H1 (cell line): Measurements from ENCODE around the gene PLCL2. TPM values are rescaled to one million over a fixed set of nuclear protein-coding genes. Genes with fewer than 3 reads are reported as not detected.

Source experiments
- CTCF ChIA-PET: fragments of 300-600 bp; sonication (Branson Sonifier 250); formaldehyde crosslinking; loops from one replicate; lab custom pipeline; 2021; ENCODE audit not compliant: partially characterized antibody; lab: Charles Lee
- POLR2A ChIA-PET: fragments of 300-600 bp; sonication (Branson Sonifier 250); formaldehyde crosslinking; loops from one replicate; lab custom pipeline; 2021; ENCODE audit warnings: inconsistent platforms; ENCODE audit not compliant: partially characterized antibody; lab: Charles Lee
- DNase-seq, 2 experiments: peaks; one replicate each; pipeline versions ENCODE4 v3.0.0 to v3.0.0-alpha.2; 2010 to 2022; ENCODE audit warnings: low spot score in 2 of 2, low read depth in 1 of 2, mixed read lengths in 1 of 2
- FAIRE-seq: peaks from 2 replicates; lab custom pipeline; 2011; peaks lifted over from hg19 to GRCh38; lab: Jason Lieb, UNC
- H2AFZ ChIP-seq: 2 replicates; pipeline ENCODE4 v1.8.1; 2012; ENCODE audit warnings: low read length, inconsistent platforms
- H2AK5ac ChIP-seq: 2 replicates; pipeline ENCODE4 v1.6.1; 2013; ENCODE audit warnings: low read depth, low read length
- H2BK120ac ChIP-seq: replicated peaks from 2 replicates; pipeline ENCODE3; 2013; ENCODE audit warnings: low read depth, low read length, inconsistent platforms
- H2BK12ac ChIP-seq: 2 replicates; pipeline ENCODE4 v1.6.1; 2013; ENCODE audit warnings: low read depth, low read length
- H2BK15ac ChIP-seq: 2 replicates; pipeline ENCODE4 v1.6.1; 2013; ENCODE audit warnings: low read length
- H2BK20ac ChIP-seq: 2 replicates; pipeline ENCODE4 v1.6.1; 2013; ENCODE audit warnings: low read length
- H2BK5ac ChIP-seq: 2 replicates; pipeline ENCODE4 v1.6.1; 2013; ENCODE audit warnings: low read depth, low read length
- H3K14ac ChIP-seq: 2 replicates; pipeline ENCODE4 v1.6.1; 2013; ENCODE audit warnings: inconsistent platforms; ENCODE audit not compliant: insufficient read length
- H3K18ac ChIP-seq: 2 replicates; pipeline ENCODE4 v1.6.1; 2013; ENCODE audit warnings: low read length; ENCODE audit errors: extremely low read depth
- H3K23ac ChIP-seq: 2 replicates; pipeline ENCODE4 v1.6.1; 2013; ENCODE audit warnings: inconsistent platforms; ENCODE audit not compliant: insufficient read length
- H3K23me2 ChIP-seq: 2 replicates; pipeline ENCODE4 v1.6.1; 2013; ENCODE audit warnings: low read depth, low read length
- H3K27ac ChIP-seq: 2 replicates; pipeline ENCODE4 v1.6.1; 2011; ENCODE audit warnings: low read depth, low read length, inconsistent platforms
- H3K27me3 ChIP-seq, 4 experiments: replicated peaks in 1 of 4; 1 replicate in 1 of 4; 2 replicates in 3 of 4; pipeline versions ENCODE4 v1.6.1 to v1.8.1; 2011 to 2013; ENCODE audit warnings: low read length in 3 of 4, mild to moderate bottlenecking in 3 of 4, inconsistent platforms in 2 of 4, mixed read lengths in 2 of 4, moderate library complexity in 1 of 4; ENCODE audit not compliant: control insufficient read depth in 3 of 4, insufficient read depth in 3 of 4; ENCODE audit errors: extremely low read depth in 1 of 4
- H3K36me3 ChIP-seq, 4 experiments: 2 replicates each; pipeline versions ENCODE4 v1.6.1 to v1.8.1; 2011 to 2013; ENCODE audit warnings: mild to moderate bottlenecking in 4 of 4, low read length in 3 of 4, moderate library complexity in 2 of 4, control low read depth in 1 of 4, inconsistent platforms in 1 of 4; ENCODE audit not compliant: insufficient read depth in 4 of 4, control insufficient read depth in 2 of 4
- H3K4ac ChIP-seq: replicated peaks from 2 replicates; pipeline ENCODE3; 2013; ENCODE audit warnings: low read length, low read depth, mixed read lengths, inconsistent platforms; ENCODE audit not compliant: insufficient read length
- H3K4me1 ChIP-seq, 4 experiments: replicated peaks in 1 of 4; 1 replicate in 1 of 4; 2 replicates in 3 of 4; pipeline versions ENCODE4 v1.6.1 to v1.8.1; 2011 to 2013; ENCODE audit warnings: low read length in 3 of 4, inconsistent platforms in 2 of 4, mixed read lengths in 1 of 4; ENCODE audit not compliant: insufficient read depth in 4 of 4, control insufficient read depth in 3 of 4
- H3K4me2 ChIP-seq, 2 experiments: 2 replicates each; pipeline versions ENCODE4 v1.6.1 to v1.8.1; 2011 to 2013; ENCODE audit warnings: low read depth in 2 of 2, low read length in 2 of 2, control low read depth in 1 of 2, inconsistent platforms in 1 of 2, mild to moderate bottlenecking in 1 of 2; ENCODE audit not compliant: insufficient read depth in 1 of 2
- H3K4me3 ChIP-seq, 4 experiments: fragments of 200-600, 300-600 bp in 1 of 4; sonication (generic), shearing (Covaris generic), sonication (Bioruptor Twin) in 1 of 4; 2 replicates each; pipeline versions ENCODE4 v1.5.1 to v1.8.1; 2011 to 2016; ENCODE audit warnings: low read length in 4 of 4, low read depth in 3 of 4, control low read depth in 2 of 4, inconsistent platforms in 2 of 4, mild to moderate bottlenecking in 2 of 4, mixed read lengths in 1 of 4, moderate library complexity in 1 of 4; ENCODE audit not compliant: insufficient read depth in 2 of 4; ENCODE audit errors: extremely low read depth in 1 of 4
- H3K56ac ChIP-seq: replicated peaks from 2 replicates; pipeline ENCODE3; 2013; ENCODE audit warnings: low read depth, mild to moderate bottlenecking, mixed read lengths, low read length, inconsistent platforms; ENCODE audit not compliant: insufficient read length
- H3K79me1 ChIP-seq: 2 replicates; pipeline ENCODE4 v1.6.1; 2013; ENCODE audit warnings: low read depth, low read length, control low read depth
- H3K79me2 ChIP-seq, 2 experiments: 2 replicates each; pipeline versions ENCODE4 v1.6.1 to v1.8.1; 2012 to 2013; ENCODE audit warnings: low read length in 2 of 2, mild to moderate bottlenecking in 2 of 2, inconsistent platforms in 1 of 2; ENCODE audit not compliant: insufficient read depth in 2 of 2, control insufficient read depth in 1 of 2
- H3K9ac ChIP-seq, 4 experiments: replicated peaks in 1 of 4; 1 replicate in 1 of 4; 2 replicates in 3 of 4; pipeline versions ENCODE4 v1.6.1 to v1.8.1; 2011 to 2013; ENCODE audit warnings: low read depth in 3 of 4, low read length in 3 of 4, control low read depth in 2 of 4, mild to moderate bottlenecking in 2 of 4, moderate library complexity in 2 of 4, inconsistent platforms in 1 of 4; ENCODE audit errors: extremely low read depth in 1 of 4
- H3K9me3 ChIP-seq, 2 experiments: 2 replicates each; pipeline versions ENCODE4 v1.6.1 to v1.8.1; 2012 to 2013; ENCODE audit warnings: mild to moderate bottlenecking in 2 of 2, moderate library complexity in 2 of 2, control low read depth in 1 of 2, inconsistent platforms in 1 of 2, low read depth in 1 of 2, low read length in 1 of 2, mixed read lengths in 1 of 2; ENCODE audit not compliant: insufficient read depth in 2 of 2
- H4K20me1 ChIP-seq, 2 experiments: replicated peaks in 1 of 2; 2 replicates each; pipeline versions ENCODE3 to v1.8.1; 2011 to 2013; ENCODE audit warnings: inconsistent platforms in 2 of 2, low read length in 2 of 2, mild to moderate bottlenecking in 1 of 2; ENCODE audit not compliant: insufficient read depth in 2 of 2, control insufficient read depth in 1 of 2
- H4K5ac ChIP-seq: 2 replicates; pipeline ENCODE4 v1.6.1; 2013; ENCODE audit warnings: low read length, low read depth, mixed read lengths, inconsistent platforms; ENCODE audit not compliant: insufficient read length
- H4K8ac ChIP-seq: 2 replicates; pipeline ENCODE4 v1.8.0; 2013; ENCODE audit warnings: mild to moderate bottlenecking, moderate library complexity, low read length, inconsistent platforms; ENCODE audit not compliant: insufficient read depth; ENCODE audit errors: extremely low read depth
- H4K91ac ChIP-seq: replicated peaks from 2 replicates; pipeline ENCODE3; 2013; ENCODE audit warnings: low read length, mixed read lengths, inconsistent platforms; ENCODE audit not compliant: insufficient read length
- EP300 ChIP-seq, 2 experiments: IDR thresholded peaks; 1 replicate in 1 of 2; 2 replicates in 1 of 2; pipeline ENCODE4 v1.6.1; 2011 to 2012; ENCODE audit warnings: low read depth in 2 of 2, low read length in 2 of 2, mild to moderate bottlenecking in 2 of 2, borderline replicate concordance in 1 of 2, inconsistent platforms in 1 of 2, moderate library complexity in 1 of 2
- HDAC2 ChIP-seq, 2 experiments: fragments of 300-600 bp in 1 of 2; sonication (generic) in 1 of 2; IDR thresholded peaks; 2 replicates each; pipeline ENCODE4 v1.6.1; 2011 to 2012; ENCODE audit warnings: low read depth in 2 of 2, low read length in 2 of 2, mild to moderate bottlenecking in 2 of 2, moderate library complexity in 2 of 2, borderline replicate concordance in 1 of 2, inconsistent platforms in 1 of 2
- JUN ChIP-seq: IDR thresholded peaks from 2 replicates; pipeline ENCODE4 v1.6.1; 2011; ENCODE audit warnings: low read depth, mild to moderate bottlenecking, improper control_type of control experiment, low read length
- MAX ChIP-seq: IDR thresholded peaks from 2 replicates; pipeline ENCODE4 v1.6.1; 2012; ENCODE audit warnings: inconsistent platforms
- POLR2A ChIP-seq, 2 experiments: IDR thresholded peaks; 1 replicate in 1 of 2; 2 replicates in 1 of 2; pipeline ENCODE4 v1.6.1; 2011; ENCODE audit warnings: low read depth in 2 of 2, low read length in 2 of 2, mild to moderate bottlenecking in 2 of 2; ENCODE audit errors: control extremely low read depth in 1 of 2
- RXRA ChIP-seq: IDR thresholded peaks from 2 replicates; pipeline ENCODE4 v1.6.1; 2011; ENCODE audit warnings: low read depth, mild to moderate bottlenecking, low read length, moderate library complexity; ENCODE audit not compliant: insufficient read depth
- SIN3A ChIP-seq, 2 experiments: IDR thresholded peaks in 1 of 2; conservative IDR thresholded peaks in 1 of 2; 2 replicates each; pipeline ENCODE4 v1.6.1; 2011 to 2012; ENCODE audit warnings: low read length in 2 of 2, improper control_type of control experiment in 1 of 2, low read depth in 1 of 2, mild to moderate bottlenecking in 1 of 2
- SIRT6 ChIP-seq: IDR thresholded peaks from one replicate; pipeline ENCODE4 v1.7.1; 2012; ENCODE audit warnings: low read length, inconsistent platforms
- SIX5 ChIP-seq: IDR thresholded peaks from 2 replicates; pipeline ENCODE4 v1.6.1; 2011; ENCODE audit warnings: mild to moderate bottlenecking, low read depth, low read length
- TAF1 ChIP-seq: IDR thresholded peaks from 2 replicates; pipeline ENCODE4 v1.6.1; 2011; ENCODE audit warnings: mild to moderate bottlenecking, low read depth, low read length
- TAF7 ChIP-seq: optimal IDR thresholded peaks from 2 replicates; pipeline ENCODE3; 2011; ENCODE audit warnings: low read depth, mild to moderate bottlenecking, inconsistent platforms, low read length, moderate library complexity, borderline replicate concordance
- TCF12 ChIP-seq: IDR thresholded peaks from 2 replicates; pipeline ENCODE4 v1.6.1; 2011; ENCODE audit warnings: low read depth, mild to moderate bottlenecking, low read length
- TEAD4 ChIP-seq: IDR thresholded peaks from 2 replicates; pipeline ENCODE4 v1.6.1; 2012; ENCODE audit warnings: low read depth, low read length, inconsistent platforms, mixed read lengths
- ZNF274 ChIP-seq: IDR thresholded peaks from 2 replicates; pipeline ENCODE4 v1.7.0; 2012; ENCODE audit warnings: low read length, borderline replicate concordance; ENCODE audit errors: extremely low read depth
- WGBS, 2 experiments: shearing (Covaris generic) in 1 of 2; methylation state at CpG; one replicate each; pipeline versions ENCODE4 v1.1.6 to v1.1.7; 2013 to 2015; ENCODE audit warnings: low lambda C conversion rate in 2 of 2, mixed read lengths in 2 of 2, inconsistent platforms in 1 of 2, low coverage in 1 of 2, missing lambda C conversion rate in 1 of 2; ENCODE audit not compliant: insufficient replicate concordance in 2 of 2, insufficient coverage in 1 of 2, insufficient read length in 1 of 2; ENCODE audit errors: extremely low coverage in 1 of 2, missing lambda C conversion rate in 1 of 2; 5-methylcytosine and 5-hydroxymethylcytosine counted together
- polyA plus RNA-seq, 7 experiments: library from polyadenylated mRNA; depleted of rRNA in 3 of 7; stranded (reverse) in 5 of 7; unstranded in 2 of 7; fragments of >200 nt in 5 of 7; fragments of 200-250 nt in 2 of 7; gene quantifications; 1 replicate in 5 of 7; 2 replicates in 1 of 7; 4 replicates in 1 of 7; pipeline versions ENCODE4 v1.2.1 to v1.2.3, GENCODE V29; 2011 to 2013; ENCODE audit warnings: missing spikeins in 2 of 7, mixed read lengths in 2 of 7
- total RNA-seq: library from RNA; stranded (reverse); fragmentation: NEBNext Ultra II Directional; extraction: Animal tissue kit (Norgen Biotek cat#: 25700); gene quantifications from 2 replicates; pipeline ENCODE4 v1.2.1, GENCODE V29; 2021

Gene PLCL2
- total and polyA plus RNA-seq, 2 of the 8 experiments (the other 6 are each of a cell fraction or from before 2014, with no cell fraction given) = 3.5 to 6.8 TPM

- no peak for FAIRE-seq
- no peak overlapping the region for H2BK15ac ChIP-seq
- no peak overlapping the region for H3K18ac ChIP-seq
- no peaks in the 10 kb centered on the region for H3K79me1 ChIP-seq
- no peak overlapping the region for H3K56ac ChIP-seq
- H2AK5ac ChIP-seq = no peak overlapping the region
- no peaks in the 10 kb centered on the region for H4K20me1 ChIP-seq
- no peak overlapping the region for H4K91ac ChIP-seq
- H3K14ac ChIP-seq = no peak overlapping the region
- DNase-seq = no peak
- H3K79me2 ChIP-seq = no peaks in the 10 kb centered on the region
- no peak overlapping the region for H2BK120ac ChIP-seq
- 93% methylated on average over 2 of the region's 2 CpGs; no CpG with 5 or more reads in 1 of the 2 experiments for WGBS, 2 experiments
- no peak overlapping the region for H4K5ac ChIP-seq
- no peaks in the 10 kb centered on the region for H3K27me3 ChIP-seq
- no peak overlapping the region for H4K8ac ChIP-seq
- H2BK12ac ChIP-seq = no peak overlapping the region
- H3K4ac ChIP-seq = no peak overlapping the region
- H3K9ac ChIP-seq = no peak overlapping the region
- H3K27ac ChIP-seq = no peak overlapping the region
- ChIA-PET POLR2A (no interaction called here), CTCF (interaction anchor here (0.6 to 1.8 kb wide), 5 partner anchors 24 to 489 kb away, joined by 3 to 4 read pairs (median 4); no protein-coding TSS in a partner anchor)
- no peaks in the 10 kb centered on the region for H3K4me1 ChIP-seq
- no peak overlapping the region for H3K4me3 ChIP-seq
- H2BK5ac ChIP-seq = no peak overlapping the region
- peaks cover 0 to 4% (median 0%) of the 10 kb centered on the region in 4 experiments; a peak in 1 of 8 replicates for H3K36me3 ChIP-seq
- no peaks in the 10 kb centered on the region for H3K23me2 ChIP-seq
- no peak overlapping the region for H3K23ac ChIP-seq
- H2BK20ac ChIP-seq = no peak overlapping the region
- H2AFZ ChIP-seq = no peak overlapping the region
- H3K4me2 ChIP-seq = no peak overlapping the region
- H3K9me3 ChIP-seq = no peaks in the 10 kb centered on the region
- TF ChIP-seq ZNF274 (no peak), SIN3A (conservative IDR thresholded peaks at IDR 0.05 in 1 of 2, IDR thresholded peaks at IDR 0.05 in 1 of 2; ENCODE audit: low read depth in 1 of 2, low read length in 2 of 2) (no peak), TAF1 (no peak), JUN (no peak), TEAD4 (no peak), MAX (no peak), TAF7 (no peak), EP300 (IDR thresholded peaks at IDR 0.05; ENCODE audit: borderline replicate concordance in 1 of 2, low read depth in 2 of 2, low read length in 2 of 2) (no peak), SIX5 (no peak), HDAC2 (IDR thresholded peaks at IDR 0.05; ENCODE audit: borderline replicate concordance in 1 of 2, low read depth in 2 of 2, low read length in 2 of 2) (no peak), POLR2A (IDR thresholded peaks at IDR 0.05; ENCODE audit: control extremely low read depth in 1 of 2, low read depth in 2 of 2, low read length in 2 of 2) (no peak), TCF12 (no peak), RXRA (no peak), SIRT6 (no peak)
Observed at GRCh38 chr3:17039594-17039993, 154.8 kb downstream of the PLCL2 start.
